Measurements from ENCODE around the gene RAD21L1.

The RAD21L1 gene

DNA sequence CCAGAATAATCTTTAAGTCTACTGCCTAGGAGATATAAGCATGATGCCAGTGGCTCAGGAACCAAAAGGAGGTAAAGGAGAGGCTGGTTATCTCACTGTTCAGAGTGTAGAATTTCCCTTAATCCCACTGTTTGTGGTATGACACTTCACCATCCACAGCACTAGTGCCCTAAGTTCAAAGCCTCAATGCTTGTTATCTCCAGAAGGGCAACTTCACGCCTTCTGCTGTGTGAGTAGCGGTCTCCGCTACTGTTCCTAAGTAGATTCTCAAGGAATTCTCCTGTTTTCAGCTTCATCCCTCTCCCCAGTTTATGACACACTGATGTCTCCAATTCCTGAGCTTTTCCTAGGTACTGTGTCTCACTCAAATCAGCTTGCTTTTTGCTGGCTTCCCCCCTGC is 26.6 kb downstream of the RAD21L1 start:
- TF ChIP-seq RARB (CRISPR knock-in tag; IDR thresholded peaks at IDR 0.05) (no peak), CSDC2 (CRISPR knock-in tag; IDR thresholded peaks at IDR 0.05) (no peak), SNAI2 (CRISPR knock-in tag; IDR thresholded peaks at IDR 0.05) (no peak), GLIS3 (CRISPR knock-in tag; IDR thresholded peaks at IDR 0.05) (no peak), TOX (CRISPR knock-in tag; IDR thresholded peaks at IDR 0.05; ENCODE audit: borderline replicate concordance) (no peak), ESRRG (CRISPR knock-in tag; IDR thresholded peaks at IDR 0.05) (no peak), BACH2 (CRISPR knock-in tag; IDR thresholded peaks at IDR 0.05; ENCODE audit: borderline replicate concordance) (no peak), OSR1 (CRISPR knock-in tag; IDR thresholded peaks at IDR 0.05) (no peak), ARNTL (CRISPR knock-in tag; IDR thresholded peaks at IDR 0.05; ENCODE audit: borderline replicate concordance, low read depth) (no peak)
- TF ChIP-seq, protein P1, sequence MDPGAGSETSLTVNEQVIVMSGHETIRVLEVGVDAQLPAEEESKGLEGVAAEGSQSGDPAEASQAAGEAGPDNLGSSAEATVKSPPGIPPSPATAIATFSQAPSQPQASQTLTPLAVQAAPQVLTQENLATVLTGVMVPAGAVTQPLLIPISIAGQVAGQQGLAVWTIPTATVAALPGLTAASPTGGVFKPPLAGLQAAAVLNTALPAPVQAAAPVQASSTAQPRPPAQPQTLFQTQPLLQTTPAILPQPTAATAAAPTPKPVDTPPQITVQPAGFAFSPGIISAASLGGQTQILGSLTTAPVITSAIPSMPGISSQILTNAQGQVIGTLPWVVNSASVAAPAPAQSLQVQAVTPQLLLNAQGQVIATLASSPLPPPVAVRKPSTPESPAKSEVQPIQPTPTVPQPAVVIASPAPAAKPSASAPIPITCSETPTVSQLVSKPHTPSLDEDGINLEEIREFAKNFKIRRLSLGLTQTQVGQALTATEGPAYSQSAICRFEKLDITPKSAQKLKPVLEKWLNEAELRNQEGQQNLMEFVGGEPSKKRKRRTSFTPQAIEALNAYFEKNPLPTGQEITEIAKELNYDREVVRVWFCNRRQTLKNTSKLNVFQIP (CRISPR knock-in tag; IDR thresholded peaks at IDR 0.05; ENCODE audit: borderline replicate concordance, low read depth) = no peak
- TF ChIP-seq, protein P2, sequence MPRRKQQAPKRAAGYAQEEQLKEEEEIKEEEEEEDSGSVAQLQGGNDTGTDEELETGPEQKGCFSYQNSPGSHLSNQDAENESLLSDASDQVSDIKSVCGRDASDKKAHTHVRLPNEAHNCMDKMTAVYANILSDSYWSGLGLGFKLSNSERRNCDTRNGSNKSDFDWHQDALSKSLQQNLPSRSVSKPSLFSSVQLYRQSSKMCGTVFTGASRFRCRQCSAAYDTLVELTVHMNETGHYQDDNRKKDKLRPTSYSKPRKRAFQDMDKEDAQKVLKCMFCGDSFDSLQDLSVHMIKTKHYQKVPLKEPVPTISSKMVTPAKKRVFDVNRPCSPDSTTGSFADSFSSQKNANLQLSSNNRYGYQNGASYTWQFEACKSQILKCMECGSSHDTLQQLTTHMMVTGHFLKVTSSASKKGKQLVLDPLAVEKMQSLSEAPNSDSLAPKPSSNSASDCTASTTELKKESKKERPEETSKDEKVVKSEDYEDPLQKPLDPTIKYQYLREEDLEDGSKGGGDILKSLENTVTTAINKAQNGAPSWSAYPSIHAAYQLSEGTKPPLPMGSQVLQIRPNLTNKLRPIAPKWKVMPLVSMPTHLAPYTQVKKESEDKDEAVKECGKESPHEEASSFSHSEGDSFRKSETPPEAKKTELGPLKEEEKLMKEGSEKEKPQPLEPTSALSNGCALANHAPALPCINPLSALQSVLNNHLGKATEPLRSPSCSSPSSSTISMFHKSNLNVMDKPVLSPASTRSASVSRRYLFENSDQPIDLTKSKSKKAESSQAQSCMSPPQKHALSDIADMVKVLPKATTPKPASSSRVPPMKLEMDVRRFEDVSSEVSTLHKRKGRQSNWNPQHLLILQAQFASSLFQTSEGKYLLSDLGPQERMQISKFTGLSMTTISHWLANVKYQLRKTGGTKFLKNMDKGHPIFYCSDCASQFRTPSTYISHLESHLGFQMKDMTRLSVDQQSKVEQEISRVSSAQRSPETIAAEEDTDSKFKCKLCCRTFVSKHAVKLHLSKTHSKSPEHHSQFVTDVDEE (CRISPR knock-in tag; IDR thresholded peaks at IDR 0.05) = no peak
- TF ChIP-seq, protein P3, sequence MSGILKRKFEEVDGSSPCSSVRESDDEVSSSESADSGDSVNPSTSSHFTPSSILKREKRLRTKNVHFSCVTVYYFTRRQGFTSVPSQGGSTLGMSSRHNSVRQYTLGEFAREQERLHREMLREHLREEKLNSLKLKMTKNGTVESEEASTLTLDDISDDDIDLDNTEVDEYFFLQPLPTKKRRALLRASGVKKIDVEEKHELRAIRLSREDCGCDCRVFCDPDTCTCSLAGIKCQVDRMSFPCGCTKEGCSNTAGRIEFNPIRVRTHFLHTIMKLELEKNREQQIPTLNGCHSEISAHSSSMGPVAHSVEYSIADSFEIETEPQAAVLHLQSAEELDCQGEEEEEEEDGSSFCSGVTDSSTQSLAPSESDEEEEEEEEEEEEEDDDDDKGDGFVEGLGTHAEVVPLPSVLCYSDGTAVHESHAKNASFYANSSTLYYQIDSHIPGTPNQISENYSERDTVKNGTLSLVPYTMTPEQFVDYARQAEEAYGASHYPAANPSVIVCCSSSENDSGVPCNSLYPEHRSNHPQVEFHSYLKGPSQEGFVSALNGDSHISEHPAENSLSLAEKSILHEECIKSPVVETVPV (CRISPR knock-in tag; IDR thresholded peaks at IDR 0.05) = no peak
- ATAC-seq = no peak

DNA sequence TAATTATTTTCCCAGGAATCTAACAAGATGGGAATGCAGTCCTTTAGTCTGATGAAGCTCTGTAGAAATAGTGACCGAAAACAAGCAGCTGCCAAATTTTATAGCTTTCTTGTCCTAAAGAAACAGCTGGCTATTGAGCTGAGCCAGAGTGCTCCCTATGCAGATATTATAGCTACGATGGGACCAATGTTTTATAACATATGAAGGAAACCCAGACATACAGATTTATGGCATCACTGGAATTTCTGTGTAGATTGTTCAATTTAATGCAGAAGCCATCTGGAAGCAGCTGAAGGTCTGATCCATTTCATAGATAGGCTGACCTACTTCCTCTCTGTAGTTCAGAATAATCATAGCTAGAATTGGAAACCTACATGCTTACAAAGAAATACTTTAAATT is 28.4 kb downstream of the RAD21L1 start:
- TF ChIP-seq ZC3H10 (CRISPR knock-in tag; IDR thresholded peaks at IDR 0.05) (no peak), ZNF8 (CRISPR knock-in tag; IDR thresholded peaks at IDR 0.05) (no peak), TCF4 (CRISPR knock-in tag; IDR thresholded peaks at IDR 0.05; ENCODE audit: borderline replicate concordance) (peak; percentile 85), ARNTL (CRISPR knock-in tag; IDR thresholded peaks at IDR 0.05; ENCODE audit: borderline replicate concordance, low read depth) (no peak)
- TF ChIP-seq, protein P2 (CRISPR knock-in tag; IDR thresholded peaks at IDR 0.05) = peak; percentile 79; the same call in 1 of the 2 replicates
- no peak for ATAC-seq

DNA sequence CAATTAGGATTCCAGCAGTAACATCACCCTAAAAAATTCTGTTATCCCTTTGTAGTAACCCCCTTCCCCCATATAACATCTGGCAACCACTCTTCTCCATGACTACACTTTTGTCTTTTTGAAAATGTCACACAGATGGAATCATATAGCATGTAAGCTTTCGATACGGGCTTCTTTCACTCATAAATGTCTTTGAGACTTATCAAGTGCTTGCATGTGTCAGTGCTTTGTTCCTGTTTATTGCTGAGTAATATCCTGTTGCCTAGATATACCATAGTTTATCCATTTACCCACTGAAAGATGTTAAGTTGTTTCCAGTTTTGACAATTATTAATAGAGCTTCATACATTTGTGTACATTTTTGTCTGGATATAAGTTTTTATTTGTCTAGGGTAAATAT is 29.8 kb downstream of the RAD21L1 start:
- no peak for TF ChIP-seq ESRRG (CRISPR knock-in tag; IDR thresholded peaks at IDR 0.05)
- TF ChIP-seq, protein P2 (CRISPR knock-in tag; IDR thresholded peaks at IDR 0.05) = no peak
- no peak for TF ChIP-seq RARB (CRISPR knock-in tag; IDR thresholded peaks at IDR 0.05)
- peak; percentile 86 for TF ChIP-seq ZNF8 (CRISPR knock-in tag; IDR thresholded peaks at IDR 0.05)
- no peak for TF ChIP-seq ZFP30 (CRISPR knock-in tag; IDR thresholded peaks at IDR 0.05)
- no peak for ATAC-seq

All from SK-N-SH treated with all-trans-retinoic acid at 6 μM for 48 hours (cell line).